Epithelial cell of proximal tubule (primary cell): ENCODE data around the gene VPS39. TPM values are rescaled to one million over a fixed set of nuclear protein-coding genes. Genes with fewer than 3 reads are reported as not detected.

ENCODE experiments used
- DNase-seq: peaks from one replicate; pipeline ENCODE4 v3.0.0-alpha.2; 2011; ENCODE audit warnings: low read depth
- H3K4me3 ChIP-seq: 2 replicates; pipeline ENCODE4 v1.5.1; 2011; ENCODE audit warnings: low read depth, mild to moderate bottlenecking, low read length
- total RNA-seq: library from RNA; depleted of rRNA; stranded (reverse); fragments of >200 nt; gene quantifications from 2 replicates; pipeline ENCODE4 v1.2.3, GENCODE V29; 2015
- TF ChIP-seq, protein P1 (sequence below): conservative IDR thresholded peaks from 2 replicates; pipeline ENCODE4 v1.5.1; 2012; ENCODE audit warnings: low read depth, mild to moderate bottlenecking, low read length

The VPS39 gene
- total RNA-seq, 1 donor from 2014 or later: 29.1 TPM

DNA sequence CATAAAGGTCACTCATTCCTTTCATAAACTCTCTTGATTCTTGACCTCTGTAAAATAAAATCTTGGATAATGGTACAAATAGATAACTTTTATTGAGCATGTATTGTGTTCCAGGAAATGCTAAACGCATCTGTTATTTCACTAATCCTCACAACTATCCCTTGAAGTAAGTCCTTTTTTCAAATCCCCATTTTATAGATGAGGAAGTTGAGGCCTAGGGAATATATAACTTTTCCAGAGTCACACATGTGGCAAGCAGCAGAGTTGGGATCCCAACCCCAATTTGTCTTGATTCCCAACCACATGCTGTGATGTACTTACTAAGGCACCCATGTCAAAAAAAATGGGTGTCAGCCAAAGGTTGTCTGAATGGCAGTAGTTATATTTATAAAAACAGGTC lies 6.3 kb downstream of the VPS39 start:
- TF ChIP-seq, protein P1, sequence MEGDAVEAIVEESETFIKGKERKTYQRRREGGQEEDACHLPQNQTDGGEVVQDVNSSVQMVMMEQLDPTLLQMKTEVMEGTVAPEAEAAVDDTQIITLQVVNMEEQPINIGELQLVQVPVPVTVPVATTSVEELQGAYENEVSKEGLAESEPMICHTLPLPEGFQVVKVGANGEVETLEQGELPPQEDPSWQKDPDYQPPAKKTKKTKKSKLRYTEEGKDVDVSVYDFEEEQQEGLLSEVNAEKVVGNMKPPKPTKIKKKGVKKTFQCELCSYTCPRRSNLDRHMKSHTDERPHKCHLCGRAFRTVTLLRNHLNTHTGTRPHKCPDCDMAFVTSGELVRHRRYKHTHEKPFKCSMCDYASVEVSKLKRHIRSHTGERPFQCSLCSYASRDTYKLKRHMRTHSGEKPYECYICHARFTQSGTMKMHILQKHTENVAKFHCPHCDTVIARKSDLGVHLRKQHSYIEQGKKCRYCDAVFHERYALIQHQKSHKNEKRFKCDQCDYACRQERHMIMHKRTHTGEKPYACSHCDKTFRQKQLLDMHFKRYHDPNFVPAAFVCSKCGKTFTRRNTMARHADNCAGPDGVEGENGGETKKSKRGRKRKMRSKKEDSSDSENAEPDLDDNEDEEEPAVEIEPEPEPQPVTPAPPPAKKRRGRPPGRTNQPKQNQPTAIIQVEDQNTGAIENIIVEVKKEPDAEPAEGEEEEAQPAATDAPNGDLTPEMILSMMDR: no peak
- DNase-seq: no peak
- H3K4me3 ChIP-seq: no peak overlapping the region

DNA sequence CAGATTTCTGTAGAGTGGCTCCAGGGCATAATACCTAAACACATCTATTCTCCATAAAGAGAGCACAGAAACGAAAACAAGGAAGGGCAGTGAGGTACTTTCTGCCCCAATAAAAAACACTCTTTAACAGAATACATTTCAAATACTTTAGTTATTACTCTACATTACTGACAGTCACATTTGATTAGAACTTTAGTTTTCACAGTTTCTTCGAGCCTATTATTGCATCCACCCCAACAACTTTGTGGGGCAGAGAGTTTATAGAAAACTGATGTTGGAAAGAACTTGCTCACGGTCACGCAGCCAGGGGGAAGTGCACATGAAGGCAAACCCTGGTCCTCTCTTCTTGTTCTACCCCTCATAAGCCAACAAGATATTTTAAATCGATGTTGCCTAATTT lies 9.0 kb downstream of the VPS39 start:
- H3K4me3 ChIP-seq: no peak overlapping the region
- TF ChIP-seq, protein P1: no peak
- no peak for DNase-seq

DNA sequence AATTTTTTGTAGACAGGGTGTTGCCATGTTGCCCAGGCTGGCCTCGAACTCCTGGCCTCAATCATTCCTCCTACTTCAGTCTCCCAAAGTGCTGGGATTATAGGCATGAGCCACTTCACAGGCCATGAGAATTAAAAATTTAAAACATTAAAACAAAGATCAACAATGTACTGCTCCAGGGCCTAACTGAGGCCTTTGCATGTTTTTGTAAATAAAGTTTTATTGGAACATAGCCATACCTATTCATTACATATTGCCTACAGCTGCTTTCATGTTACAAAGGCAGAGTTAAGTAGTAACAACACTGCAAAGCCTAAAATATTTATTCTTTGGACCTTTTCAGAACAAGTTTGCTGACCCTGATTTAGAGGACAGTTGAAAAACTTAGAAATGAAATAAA lies 9.6 kb downstream of the VPS39 start:
- H3K4me3 ChIP-seq: no peak overlapping the region
- no peak for DNase-seq
- TF ChIP-seq, protein P1: no peak

DNA sequence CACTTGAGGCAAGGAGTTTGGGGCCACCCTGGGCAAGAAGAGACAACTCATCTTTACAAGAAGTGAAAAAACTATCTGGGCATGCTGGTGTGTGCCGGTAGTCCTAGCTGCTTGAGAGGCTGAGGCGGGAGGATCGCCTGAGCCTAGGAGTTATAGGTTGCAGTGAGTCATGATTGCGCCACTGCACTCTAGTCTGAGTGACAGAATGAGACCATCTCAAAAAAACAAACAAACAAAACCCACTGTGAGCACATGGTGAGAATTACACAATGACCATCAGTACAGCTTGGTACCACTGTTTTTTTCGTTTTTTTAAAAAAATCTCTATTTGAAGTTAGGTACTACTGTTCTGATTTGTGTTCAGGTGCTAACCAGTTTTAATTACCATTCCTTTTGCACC lies 13.6 kb downstream of the VPS39 start:
- DNase-seq: no peak
- TF ChIP-seq, protein P1: no peak
- no peak overlapping the region for H3K4me3 ChIP-seq

DNA sequence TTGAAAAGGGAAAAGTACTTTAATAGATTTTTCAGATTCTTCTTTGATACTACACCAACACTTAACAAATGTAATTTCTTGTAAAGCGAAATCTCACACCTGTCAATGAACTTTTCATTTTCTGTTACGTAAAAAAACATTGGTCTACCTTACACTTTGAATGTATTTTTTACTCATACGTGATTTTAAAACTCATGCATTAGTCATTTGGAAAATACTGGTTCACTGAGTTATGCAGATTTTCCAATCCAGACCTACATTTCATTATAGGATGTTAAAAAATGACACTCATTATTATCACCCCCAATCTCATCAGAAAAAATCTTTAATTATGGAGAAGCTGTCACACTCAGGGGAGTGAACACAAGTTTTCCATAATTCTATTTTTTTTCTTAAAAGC lies 14.7 kb downstream of the VPS39 start:
- no peak overlapping the region for H3K4me3 ChIP-seq
- TF ChIP-seq, protein P1: no peak
- DNase-seq: no peak

DNA sequence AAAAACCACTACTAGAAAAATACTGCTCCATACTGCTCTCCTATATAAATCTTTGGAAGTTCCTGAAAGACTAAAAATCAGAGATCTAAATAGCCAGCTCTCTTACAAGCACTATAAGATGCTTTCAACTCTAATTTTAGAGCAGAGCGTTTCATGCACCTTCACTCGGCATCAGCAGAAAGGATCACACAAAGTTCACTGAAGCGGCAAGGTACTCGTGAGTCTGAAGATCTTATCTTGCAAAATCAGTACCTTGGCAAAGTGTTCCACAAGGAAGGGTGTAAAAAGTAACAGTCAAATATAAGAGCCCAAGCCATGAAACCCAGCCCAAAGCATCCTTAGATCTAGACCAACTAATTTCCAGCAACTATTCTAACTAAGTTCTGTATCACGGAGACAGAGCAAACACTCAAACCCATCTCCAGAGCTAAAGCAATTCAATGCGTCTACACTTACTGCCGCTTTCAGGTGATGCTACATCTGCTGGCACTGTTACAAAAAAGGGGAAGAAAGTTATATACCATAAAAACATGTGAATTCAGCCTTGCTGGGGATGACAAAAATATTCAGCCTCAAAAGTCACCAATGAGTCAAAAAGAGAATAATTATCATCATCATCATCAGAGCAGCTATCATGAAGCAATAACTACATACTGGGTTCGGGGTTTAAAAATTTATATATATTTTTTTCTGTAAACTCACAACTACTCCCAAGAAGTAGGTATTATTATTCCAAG lies 16.3 kb downstream of the VPS39 start:
- DNase-seq: no peak
- TF ChIP-seq, protein P1: no peak
- no peak overlapping the region for H3K4me3 ChIP-seq

DNA sequence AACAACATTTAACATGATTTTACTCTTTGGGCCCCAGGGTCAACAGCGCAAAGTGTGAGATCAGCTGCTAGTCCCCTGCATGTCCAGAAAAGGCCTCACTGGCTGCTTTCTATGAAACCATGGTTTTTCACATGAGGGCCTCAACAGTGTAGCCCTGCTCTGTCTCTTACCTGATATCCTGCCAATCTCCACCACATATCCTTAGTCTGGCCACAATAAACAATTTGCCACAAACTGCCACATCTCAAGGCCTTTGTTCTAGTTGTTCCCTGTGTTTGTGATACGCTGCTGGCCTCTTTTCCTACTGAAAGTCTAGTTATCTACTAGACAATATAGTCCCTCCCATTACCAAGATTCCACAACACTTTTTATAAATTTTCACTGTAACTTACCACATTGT lies 17.7 kb downstream of the VPS39 start:
- no peak for DNase-seq
- TF ChIP-seq, protein P1: no peak
- no peak overlapping the region for H3K4me3 ChIP-seq
